Ovary (tissue), 3 donors: Measurements from ENCODE around the gene MIEF2.

Experiments
- CTCF ChIP-seq, 3 donors: fragments of 450-650 bp in 2 of 3; fragments of 200-600 bp in 1 of 3; IDR thresholded peaks; one replicate each; pipeline versions ENCODE4 v1.5.1 to v1.8.0; 2016 to 2022; ENCODE audit warnings: antibody characterized with exemption in 3 of 3, mild to moderate bottlenecking in 1 of 3
- EP300 ChIP-seq: sonication (generic); formaldehyde crosslinking; IDR thresholded peaks from one replicate; pipeline ENCODE4 v1.6.1; 2017; ENCODE audit warnings: antibody characterized with exemption
- donor health status: DM: no; HTN: no; CAD: no.

- no peak for TF ChIP-seq CTCF (IDR thresholded peaks at IDR 0.05)
- no peak for TF ChIP-seq EP300
Measured at GRCh38 chr17:18229771-18230170, 30.7 kb upstream of the MIEF2 start.
